ENCODE results near the gene LYSMD1.
"Not testable (repeated sequence)": the region's sequence is repeated elsewhere in the genome, so short reads cannot be mapped to it uniquely, and the experiment has no call there.

LYSMD1 gene

GRCh38 chr1:151198254-151199127, 32.8 kb upstream of the LYSMD1 start, which contains the start of gene PIP5K1A:
TSS of gene PIP5K1A (plus strand) at chr1:151198552. CDS start at chr1:151198997, 445 bp downstream.
- FAIRE-seq (no peak), DNase-seq (ENCODE audit: insufficient read length, low spot score) (peak; percentile 99)
- TF ChIP-seq CTCF (IDR thresholded peaks at IDR 0.05; ENCODE audit: insufficient read depth, missing control alignments): no peak

GRCh38 chr1:151197863-151198253, 32.2 kb upstream of the LYSMD1 start:
- FAIRE-seq (no peak), DNase-seq (ENCODE audit: insufficient read length, low spot score) (no peak)
- TF ChIP-seq CTCF (IDR thresholded peaks at IDR 0.05; ENCODE audit: insufficient read depth, missing control alignments): no peak

GRCh38 chr1:151196292-151196800, 30.6 kb upstream of the LYSMD1 start:
- no peak for DNase-seq (ENCODE audit: insufficient read length, low spot score)
- no peak for FAIRE-seq
- peak; percentile 84 for TF ChIP-seq CTCF (IDR thresholded peaks at IDR 0.05; ENCODE audit: insufficient read depth, missing control alignments)

GRCh38 chr1:151194894-151195594, 29.3 kb upstream of the LYSMD1 start:
- DNase-seq (ENCODE audit: insufficient read length, low spot score); FAIRE-seq: not testable (repeated sequence)

- TF ChIP-seq CTCF (IDR thresholded peaks at IDR 0.05; ENCODE audit: insufficient read depth, missing control alignments): no peak
- no peak for FAIRE-seq
- DNase-seq (ENCODE audit: insufficient read length, low spot score): no peak
Measured at GRCh38 chr1:151193856-151194255, 28.2 kb upstream of the LYSMD1 start.

GRCh38 chr1:151193304-151193703, 27.6 kb upstream of the LYSMD1 start:
- TF ChIP-seq CTCF (IDR thresholded peaks at IDR 0.05; ENCODE audit: insufficient read depth, missing control alignments): no peak
- no peak for DNase-seq (ENCODE audit: insufficient read length, low spot score)
- no peak for FAIRE-seq

- TF ChIP-seq CTCF (IDR thresholded peaks at IDR 0.05; ENCODE audit: insufficient read depth, missing control alignments): no peak
- FAIRE-seq (no peak), DNase-seq (ENCODE audit: insufficient read length, low spot score) (no peak)
Measured at GRCh38 chr1:151192047-151192446, 26.3 kb upstream of the LYSMD1 start.

Data from D721Med (cell line).